Renal cortex interstitium (tissue), 11 donors: ENCODE data around the gene FAM13A. TPM values are rescaled to one million over a fixed set of nuclear protein-coding genes. Genes with fewer than 3 reads are reported as not detected.
"Not testable (repeated sequence)": the region's sequence is repeated elsewhere in the genome, so short reads cannot be mapped to it uniquely, and the experiment has no call there.

Experiments used
- DNase-seq, 11 donors: peaks; one replicate each; pipeline ENCODE4 v3.0.0-alpha.2; 2013; ENCODE audit warnings: low read depth in 9 of 11, low spot score in 4 of 11; ENCODE audit errors: extremely low read depth in 1 of 11
- polyA plus RNA-seq, 3 donors: library from polyadenylated mRNA; unstranded; fragments of 120-200 nt; gene quantifications; one replicate each; pipeline ENCODE4 v1.2.1, GENCODE V29; 2013; ENCODE audit not compliant: insufficient read length in 3 of 3

FAM13A gene
- polyA plus RNA-seq, 3 donors: 29.4 to 48.8 (median 33.1) TPM

DNA sequence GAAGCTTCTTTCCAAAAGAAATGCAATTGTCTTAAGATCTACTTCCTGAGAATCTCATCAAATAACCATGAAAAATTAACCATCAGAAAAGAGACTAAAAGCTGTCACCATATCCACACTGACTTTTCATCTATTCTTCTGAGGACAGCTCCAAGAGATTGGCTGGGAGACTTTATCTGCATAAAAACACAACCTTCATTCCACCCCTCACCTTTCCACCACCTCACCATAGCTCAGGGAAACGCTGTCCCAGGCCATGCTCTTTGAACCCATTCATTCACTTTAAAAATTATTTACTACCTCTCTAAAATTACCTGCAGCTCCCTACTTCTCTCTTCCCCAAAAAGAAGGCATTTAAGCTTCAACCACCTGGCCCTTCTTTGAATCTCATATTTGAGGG lies 2.4 kb downstream of the FAM13A start:
- no peak for DNase-seq

DNA sequence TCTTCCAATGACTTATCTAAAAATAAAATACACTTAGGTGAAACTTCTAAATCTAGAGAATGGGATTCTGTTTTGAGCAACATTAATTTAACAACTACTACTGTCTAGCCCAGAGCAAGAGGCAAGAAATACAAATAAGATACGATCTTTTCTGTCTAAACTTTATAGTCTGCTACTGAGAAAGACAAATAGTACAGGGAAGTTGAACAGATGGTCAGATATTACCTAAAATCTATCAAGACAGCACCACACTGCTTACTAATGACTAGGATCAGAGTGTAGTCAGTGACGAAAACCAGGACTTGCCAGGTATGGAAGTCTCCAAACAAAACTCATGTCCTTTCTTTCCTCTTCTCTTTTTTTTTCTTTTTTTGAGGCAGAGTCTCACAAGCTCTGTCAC lies 7.1 kb downstream of the FAM13A start:
- no peak for DNase-seq

DNA sequence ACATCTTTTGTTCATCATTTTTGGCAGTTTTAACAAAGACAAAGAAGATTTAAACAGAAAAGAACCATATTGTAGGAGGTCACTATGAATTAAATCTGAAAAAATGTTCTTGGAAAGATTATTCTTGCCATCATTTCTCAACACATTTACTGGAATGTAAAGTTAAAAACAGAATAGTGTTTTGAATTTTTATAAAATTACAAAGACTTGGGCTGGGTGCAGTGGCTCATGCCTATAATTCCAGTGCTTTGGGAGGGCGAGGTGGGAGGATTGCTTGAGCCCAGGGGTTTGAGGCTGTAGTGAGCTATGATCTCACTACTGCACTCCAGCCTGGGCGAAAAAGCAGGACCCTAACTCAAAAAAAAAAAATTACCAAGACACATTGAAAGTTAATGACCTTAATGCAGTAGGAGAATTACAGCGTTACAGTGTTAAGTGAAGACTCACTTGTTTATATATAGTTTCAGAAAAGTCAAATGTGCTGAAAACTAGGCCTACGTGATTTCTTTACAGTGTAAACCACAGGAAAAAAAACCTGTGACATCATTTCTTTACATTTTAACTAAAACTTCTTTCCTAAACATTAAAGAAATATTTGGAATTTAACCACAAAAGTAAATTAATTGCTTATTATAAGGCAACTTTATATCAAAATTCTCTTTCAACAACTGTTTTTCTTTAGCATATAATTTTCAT lies 7.9 kb downstream of the FAM13A start:
- DNase-seq: no peak

DNA sequence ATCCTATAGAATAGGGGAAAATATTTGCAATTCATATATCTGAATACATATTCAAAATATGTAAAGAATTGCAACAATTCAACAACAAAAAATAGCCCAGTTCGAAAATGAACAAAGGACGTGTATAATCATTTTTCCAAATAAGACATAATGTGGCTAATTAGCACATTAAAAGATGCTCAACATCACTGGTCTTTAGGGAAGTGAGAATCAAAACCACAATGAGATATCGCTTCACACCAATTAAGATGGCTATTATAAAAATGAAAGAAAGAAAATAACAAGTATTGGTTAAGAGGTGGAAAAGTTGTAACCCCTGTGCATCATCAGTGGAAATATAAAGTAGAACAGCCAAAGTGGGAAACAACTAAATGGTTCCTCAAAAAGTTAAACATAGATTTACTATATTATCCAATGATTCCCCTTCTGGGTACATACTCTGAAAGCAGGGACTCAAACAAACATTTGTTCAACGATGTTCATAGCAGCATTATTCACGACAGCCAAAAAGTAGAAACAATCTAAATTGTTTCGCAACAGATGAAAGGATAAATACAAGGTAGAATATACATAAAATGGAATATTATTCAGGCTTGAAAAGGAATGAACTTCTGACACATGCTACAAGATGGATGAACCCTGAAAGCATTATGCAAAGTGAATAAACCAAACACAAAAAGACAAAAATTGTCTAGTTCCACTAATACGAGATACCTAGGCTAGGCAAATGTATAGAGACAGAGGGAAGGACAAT lies 12.7 kb downstream of the FAM13A start:
- no peak for DNase-seq

DNA sequence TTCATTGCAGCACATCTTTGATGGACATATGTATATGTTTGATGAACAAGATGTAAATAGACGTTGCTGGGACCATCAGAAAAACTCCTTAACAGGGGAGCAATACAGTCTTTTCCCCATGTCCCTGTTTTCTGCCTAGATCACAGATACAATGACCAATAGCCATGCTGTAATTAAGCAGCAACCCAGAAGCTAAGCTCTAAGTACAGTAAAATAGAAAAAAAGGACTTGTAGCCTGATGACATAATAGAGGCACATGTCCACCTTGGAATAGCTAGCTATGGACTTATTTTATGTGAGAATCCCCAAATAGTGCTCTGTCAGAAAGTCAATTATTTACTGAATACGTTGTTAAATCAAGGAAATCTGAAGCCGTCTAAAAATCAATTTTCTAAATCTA lies 14.9 kb downstream of the FAM13A start:
- DNase-seq: no peak

DNA sequence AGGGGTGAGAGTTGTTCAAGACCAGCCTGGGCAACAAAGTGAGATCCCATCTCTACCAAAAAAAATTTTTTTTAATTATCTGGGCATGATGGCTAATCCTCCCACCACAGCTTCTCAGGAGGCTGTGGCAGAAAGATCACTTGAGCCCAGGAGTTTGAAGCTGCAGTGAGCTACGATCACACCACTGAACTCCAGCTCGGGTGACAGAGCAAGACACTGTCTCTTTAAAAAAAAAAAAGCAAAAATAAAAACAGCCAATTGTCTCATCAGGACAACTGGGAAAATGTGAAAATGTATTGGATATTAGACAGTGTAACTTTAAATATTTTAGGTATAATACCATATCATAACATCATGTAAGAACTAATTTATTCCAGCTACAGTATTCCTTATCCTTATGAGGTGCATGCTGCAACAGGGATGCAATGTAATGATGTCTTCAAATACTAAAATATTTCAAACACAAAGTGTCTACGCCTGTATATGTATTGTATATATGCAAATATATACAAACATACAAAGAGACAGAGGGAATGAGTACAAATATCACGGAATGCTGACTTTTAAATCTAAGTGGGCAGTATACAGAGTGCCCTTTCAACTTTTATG lies 17.2 kb downstream of the FAM13A start:
- DNase-seq: no peak

DNA sequence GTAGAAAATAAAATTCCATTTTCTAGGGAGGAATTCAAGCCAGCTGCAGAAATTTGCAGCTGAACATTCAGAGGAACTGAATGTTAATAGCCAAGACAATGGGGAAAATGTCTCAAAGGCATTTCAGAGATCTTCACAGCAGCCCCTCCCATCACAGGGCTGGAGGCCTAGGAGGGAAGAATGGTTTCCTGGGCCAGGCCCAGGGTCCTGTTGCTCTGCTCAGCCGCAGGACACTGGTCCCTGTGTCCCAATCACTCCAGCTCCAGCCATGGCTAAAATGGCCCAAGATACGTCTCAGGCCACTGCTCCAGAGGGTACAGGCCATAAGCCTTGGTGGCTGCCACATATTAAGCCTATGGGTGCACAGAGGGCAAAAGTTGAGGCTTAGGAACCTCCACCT lies 20.4 kb downstream of the FAM13A start:
- DNase-seq: no peak

DNA sequence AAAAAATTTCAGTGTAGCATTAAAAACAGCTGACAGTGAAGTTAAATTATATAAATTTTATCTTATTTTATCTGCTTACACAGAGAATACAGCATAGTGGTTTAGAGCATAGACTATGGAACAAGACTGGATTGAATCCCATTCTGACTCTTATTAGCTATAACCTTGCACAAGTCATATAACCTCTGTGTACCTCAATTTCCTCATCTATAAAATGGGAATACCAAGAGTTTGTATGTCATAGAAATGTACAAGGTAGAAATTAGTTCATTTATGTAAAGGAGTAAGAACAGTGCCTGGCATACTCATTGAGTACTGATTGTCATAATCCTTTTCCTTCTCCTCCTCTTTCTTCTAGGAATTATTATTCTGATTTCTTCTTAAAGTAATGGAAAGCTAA lies 25.7 kb downstream of the FAM13A start:
- no peak for DNase-seq

DNA sequence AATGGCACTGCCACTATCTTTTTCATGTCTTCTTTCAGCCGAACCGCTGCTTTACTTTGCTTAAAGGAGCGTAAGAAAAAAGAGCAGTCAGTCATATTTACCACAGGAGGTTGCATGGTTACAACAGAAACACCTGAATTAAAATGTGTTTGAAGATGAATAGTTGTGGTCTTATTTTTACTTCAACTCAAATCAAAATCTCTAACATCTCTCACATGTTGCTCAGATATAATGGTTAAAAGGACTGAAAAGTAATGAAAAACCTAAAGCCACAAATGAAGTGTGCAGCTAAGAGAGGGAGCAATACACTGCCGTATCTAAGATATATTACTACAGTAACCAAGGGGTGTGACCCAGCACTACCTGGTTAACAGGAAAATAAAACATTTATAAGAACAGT lies 27.4 kb downstream of the FAM13A start:
- DNase-seq: no peak

DNA sequence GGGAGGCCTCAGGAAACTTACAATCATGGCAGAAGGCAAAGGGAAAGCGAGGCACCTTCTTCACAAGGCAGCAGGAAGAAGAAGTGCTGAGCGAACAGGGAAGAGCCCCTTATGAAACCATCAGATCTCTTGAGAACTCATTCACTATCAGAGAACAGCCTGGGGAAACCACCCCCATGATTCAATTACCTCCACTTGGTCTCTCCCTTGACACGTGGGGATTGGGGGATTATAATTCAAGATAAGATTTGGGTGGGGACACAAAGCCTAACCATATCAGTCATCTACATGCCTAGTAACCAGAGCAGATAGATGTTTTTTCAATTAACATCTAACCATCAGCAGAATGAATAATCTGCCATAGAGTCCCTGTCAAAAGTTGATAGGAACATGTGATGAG lies 30.4 kb downstream of the FAM13A start:
- no peak for DNase-seq

DNA sequence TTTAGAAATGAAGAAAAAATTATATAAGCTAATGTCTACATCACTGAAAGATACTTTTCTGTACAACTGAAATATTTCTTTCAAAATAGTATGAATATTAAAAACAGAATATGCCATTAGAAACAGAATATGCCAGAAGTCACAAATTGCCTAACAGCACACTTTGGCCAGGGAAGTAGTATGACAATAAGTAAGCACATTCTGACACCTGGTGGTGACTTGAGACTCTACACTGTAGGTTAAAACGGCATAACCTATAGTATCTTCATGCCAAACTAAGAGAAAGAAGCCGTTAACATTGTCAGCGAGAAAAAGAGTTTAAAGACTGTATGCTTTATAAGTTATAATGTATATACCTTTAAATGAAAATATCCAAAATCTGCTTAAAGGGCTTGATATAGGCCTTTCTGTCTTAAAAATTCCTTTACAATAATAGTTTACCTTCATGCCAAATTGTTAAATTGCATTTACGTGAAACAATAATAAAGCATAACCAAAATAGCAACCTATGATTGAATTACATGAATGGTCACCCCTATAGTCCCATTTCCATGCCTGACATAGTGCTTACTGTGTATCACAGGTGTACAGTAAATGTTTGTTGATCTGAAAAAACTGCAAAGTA lies 32.8 kb downstream of the FAM13A start:
- peak; percentile 44 to 76 (median 59) for DNase-seq

DNA sequence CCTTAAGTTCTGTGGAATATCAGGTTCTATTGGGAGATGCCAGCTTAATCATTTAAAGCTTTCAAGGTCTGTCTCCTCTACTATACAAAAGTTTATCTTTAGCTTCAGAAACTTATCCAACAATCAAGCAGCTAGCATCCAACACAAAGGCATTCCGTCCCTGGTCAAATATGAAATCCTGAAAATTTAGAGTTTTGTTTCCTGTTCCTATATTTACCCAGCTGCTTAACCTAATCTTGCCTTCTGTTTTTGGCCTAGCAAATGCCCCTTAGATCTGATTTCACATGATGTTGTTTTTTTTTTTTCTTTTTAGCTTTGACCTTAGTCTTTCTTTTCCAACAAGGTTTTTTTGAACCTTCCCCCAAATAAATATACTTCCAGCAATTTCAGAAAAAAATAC lies 33.8 kb downstream of the FAM13A start:
- no peak for DNase-seq

DNA sequence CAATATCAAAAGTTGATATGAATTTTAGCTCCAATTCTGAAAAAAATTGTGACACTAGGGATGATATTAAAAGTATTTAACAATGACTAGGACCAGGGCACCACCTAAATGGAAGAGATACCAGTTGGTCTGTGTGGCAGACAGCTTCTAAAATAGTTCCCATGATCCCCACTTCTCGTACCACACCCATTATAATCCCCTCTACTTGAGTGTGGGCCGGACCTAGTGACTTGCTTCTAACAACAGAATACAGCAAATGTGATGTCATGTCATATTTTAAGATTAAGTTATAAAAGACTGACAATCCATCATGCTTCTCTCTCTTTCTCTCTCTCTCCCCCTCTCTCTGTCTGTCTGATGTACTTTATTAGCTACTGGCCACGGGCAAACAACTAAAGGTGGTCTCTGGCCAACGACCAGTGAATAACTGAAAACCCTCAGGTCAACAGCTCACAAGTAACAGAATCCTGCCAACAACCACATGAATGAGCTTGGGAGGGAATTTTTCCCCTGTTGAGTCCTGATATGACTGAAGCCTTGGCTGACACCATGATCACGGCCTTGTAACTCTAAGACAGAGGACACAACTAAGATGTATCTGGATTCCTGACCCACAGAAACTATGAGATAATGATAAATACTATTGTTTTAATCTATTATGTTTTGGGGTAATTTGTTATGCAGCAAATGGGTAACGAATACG lies 34.4 kb downstream of the FAM13A start:
- no peak for DNase-seq

DNA sequence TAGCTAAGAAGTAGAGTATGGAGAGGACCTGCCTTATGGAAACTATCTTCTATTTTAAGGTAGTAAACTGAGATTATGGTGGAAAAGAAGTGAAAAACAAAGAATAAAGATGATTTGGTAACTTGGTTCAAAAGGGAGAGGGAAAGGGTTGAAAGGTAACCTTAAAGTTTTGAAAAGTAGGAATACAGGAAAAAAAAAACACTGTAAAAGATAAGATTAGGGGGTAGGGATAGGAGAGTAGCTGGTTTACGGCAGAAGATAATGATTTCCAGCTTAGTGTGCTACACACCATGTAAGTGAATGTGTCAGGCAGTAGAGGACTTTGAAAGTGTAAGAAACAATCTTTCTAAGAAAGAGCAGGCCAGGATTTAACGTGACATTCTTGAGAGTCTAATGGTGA lies 35.3 kb downstream of the FAM13A start:
- DNase-seq: no peak

DNA sequence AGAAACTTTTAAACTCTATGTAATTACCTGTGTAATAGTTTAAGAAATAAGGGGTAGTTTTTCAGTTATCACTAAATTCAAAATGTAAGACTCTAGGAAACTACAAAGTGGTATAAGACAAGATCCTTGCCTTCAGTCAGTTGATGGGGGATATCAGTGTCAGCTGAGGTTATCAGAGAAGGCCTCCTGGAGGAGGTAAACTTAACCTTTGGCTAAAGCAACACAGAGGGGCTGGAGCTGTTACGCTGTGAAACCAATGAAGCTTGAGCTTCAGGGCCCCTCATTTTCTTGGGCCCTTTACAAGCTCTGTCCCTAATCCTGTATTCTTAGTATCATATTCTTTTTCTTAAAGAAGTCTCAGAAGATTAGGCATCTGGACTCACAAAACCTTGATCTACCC lies 35.9 kb downstream of the FAM13A start:
- no peak for DNase-seq

DNA sequence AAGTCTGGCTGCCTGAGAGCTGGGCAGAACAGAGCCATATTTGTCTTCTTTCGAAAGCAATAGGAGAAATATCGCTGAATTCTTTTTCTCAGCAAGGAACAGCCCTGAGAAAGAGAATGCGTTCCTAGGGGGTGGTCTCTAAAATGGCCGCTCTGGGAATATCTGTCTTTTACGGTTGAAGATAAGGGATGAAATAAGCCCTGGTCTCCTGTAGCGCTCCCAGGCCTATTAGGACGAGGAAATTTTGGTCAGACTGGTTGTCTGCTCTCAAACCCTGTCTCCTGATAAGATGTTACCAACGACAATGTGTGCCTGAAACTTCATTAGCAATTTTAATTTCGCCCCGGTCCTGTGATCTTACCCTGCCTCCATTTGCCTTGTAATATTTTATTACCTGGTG lies 42.1 kb downstream of the FAM13A start:
- not testable (repeated sequence) for DNase-seq

DNA sequence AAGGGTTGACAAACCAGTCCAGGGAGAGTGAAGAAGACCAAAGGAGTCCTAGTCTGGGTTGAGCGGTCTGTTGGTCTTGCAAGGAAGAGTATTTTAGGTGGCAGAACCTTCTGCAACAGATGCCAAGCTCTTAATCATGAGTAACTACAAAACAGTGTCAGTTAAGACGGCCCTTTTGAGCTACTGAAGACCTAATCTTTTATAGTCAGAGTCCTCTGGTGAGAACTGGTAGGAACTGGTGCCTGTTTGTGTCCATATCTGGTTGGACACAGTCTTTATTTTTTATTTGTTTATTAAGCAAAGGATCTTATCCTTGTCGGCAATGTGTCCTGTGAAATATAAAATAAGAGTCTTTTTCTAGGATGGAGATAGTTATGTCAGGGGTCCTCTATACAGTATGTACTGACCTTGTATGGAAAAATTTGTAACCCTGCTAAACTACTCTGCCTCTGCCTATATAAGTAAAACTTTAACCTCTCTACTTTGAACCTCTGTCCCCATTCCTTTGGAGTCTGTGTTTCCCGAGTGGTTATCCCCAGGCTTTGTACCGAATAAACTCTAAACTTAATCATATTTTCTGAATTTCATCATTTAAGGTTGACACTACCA lies 47.1 kb downstream of the FAM13A start:
- DNase-seq: no peak

DNA sequence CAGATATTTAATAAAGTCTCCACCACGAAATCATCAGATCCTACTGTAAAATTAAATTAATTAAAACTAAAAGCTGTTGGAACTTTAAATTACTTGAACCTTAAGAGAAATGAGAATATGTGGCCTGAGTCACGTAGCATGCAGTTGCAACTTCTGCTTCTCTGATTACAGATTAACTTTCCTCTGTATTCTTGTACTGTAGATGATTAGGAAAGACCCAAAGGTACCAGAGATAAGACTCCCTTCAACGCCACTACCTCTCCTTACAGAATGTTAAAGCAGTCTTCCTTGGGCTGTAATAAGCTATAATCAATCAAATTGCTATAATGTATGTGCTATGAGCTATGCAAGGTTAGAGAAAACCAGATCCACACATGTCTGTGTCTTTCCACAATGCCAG lies 47.9 kb downstream of the FAM13A start:
- DNase-seq: no peak

DNA sequence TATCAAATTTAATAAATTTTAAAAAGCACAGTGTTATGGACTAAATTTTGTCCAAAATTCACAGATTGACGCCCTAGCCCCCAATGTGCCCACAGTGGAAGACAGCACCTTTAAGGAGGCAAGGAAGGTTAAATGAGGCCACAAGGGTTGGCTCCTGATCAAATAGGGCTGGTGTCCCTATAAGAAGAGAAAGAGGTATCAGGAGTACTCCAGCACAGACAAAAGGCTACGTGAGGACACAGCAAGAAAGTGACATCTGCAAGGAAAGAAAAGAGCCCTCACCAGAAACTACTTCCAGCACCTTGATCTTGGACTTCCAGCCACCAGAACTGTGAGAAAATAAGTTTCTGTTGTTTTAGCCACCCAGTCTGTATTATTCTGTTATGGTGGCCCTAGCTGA lies 48.8 kb downstream of the FAM13A start:
- no peak for DNase-seq
